Dermis microvascular lymphatic vessel endothelial cell (primary cell): ENCODE results near the gene TLN1. TPM values are rescaled to one million over a fixed set of nuclear protein-coding genes. Genes with fewer than 3 reads are reported as not detected.

ENCODE experiments used
- DNase-seq, 2 donors: peaks; one replicate each; pipeline versions ENCODE4 v3.0.0 to v3.0.0-alpha.2; 2010; ENCODE audit warnings: low read depth in 2 of 2
- total RNA-seq: library from RNA; depleted of rRNA; stranded (reverse); fragments of >200 nt; gene quantifications from 2 replicates; pipeline ENCODE4 v1.2.1, GENCODE V29; 2014

Gene TLN1, protein sequence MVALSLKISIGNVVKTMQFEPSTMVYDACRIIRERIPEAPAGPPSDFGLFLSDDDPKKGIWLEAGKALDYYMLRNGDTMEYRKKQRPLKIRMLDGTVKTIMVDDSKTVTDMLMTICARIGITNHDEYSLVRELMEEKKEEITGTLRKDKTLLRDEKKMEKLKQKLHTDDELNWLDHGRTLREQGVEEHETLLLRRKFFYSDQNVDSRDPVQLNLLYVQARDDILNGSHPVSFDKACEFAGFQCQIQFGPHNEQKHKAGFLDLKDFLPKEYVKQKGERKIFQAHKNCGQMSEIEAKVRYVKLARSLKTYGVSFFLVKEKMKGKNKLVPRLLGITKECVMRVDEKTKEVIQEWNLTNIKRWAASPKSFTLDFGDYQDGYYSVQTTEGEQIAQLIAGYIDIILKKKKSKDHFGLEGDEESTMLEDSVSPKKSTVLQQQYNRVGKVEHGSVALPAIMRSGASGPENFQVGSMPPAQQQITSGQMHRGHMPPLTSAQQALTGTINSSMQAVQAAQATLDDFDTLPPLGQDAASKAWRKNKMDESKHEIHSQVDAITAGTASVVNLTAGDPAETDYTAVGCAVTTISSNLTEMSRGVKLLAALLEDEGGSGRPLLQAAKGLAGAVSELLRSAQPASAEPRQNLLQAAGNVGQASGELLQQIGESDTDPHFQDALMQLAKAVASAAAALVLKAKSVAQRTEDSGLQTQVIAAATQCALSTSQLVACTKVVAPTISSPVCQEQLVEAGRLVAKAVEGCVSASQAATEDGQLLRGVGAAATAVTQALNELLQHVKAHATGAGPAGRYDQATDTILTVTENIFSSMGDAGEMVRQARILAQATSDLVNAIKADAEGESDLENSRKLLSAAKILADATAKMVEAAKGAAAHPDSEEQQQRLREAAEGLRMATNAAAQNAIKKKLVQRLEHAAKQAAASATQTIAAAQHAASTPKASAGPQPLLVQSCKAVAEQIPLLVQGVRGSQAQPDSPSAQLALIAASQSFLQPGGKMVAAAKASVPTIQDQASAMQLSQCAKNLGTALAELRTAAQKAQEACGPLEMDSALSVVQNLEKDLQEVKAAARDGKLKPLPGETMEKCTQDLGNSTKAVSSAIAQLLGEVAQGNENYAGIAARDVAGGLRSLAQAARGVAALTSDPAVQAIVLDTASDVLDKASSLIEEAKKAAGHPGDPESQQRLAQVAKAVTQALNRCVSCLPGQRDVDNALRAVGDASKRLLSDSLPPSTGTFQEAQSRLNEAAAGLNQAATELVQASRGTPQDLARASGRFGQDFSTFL (N-terminal part only)
- 230 and 315 TPM in 2 replicates for total RNA-seq

DNA sequence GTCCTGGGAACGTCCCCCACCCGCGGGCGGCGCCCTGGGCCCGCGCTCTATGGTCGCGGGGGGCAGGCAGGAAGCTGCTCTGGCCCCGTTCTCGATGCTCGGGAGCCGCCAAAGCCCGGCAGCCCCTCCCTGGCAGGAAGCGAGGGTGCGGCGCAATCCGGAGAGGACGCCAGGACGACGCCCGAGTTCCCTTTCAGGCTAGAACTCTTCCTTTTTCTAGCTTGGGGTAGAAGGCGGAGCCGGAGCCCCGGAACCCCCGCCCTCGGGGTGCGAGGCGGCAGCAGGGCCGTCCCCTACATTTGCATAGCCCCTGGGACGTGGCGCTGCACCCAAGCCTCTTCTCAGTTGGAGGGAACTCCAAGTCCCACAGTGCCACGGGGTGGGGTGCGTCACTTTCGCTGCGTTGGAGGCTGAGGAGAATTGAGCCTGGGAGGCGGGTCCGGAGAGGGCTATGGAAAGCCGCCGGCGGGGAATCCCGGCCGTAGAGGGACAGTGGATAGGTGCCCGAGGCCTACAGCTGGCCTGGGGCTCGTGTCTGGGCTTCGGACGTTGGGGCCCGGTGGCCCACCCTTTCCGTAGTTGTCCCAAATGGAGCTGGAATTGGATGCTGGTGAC lies at the start of gene TLN1, which contains the start of gene CREB3:
TLN1 (minus strand) TSS at position 11 of the 615 bp plus-strand sequence. CDS start 6,501 bp downstream, outside the sequence.
CREB3 (plus strand) TSS at position 482 of the 615 bp plus-strand sequence; CDS start at position 589, 107 bp downstream.
- DNase-seq: peak; percentile 96 to 99

DNA sequence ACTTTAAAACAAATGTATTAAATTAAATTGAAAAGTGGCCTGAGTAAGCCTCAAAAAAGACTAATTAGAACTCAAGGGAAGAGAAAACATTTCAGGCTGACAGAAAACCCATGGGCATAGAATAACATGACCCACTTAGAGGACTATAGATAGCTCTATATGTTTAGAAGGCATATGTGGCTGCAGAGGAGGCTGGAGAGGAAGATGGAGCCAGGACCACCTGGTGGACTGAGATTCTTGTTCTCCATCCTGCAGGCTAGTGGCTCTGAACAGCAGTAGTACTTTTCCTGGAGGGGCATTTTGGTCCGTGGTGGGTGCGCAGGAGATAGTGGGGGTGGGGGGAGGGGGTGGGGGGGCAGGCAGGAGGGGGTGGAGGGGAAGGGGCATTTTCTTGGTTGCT lies 49.1 kb upstream of the TLN1 start:
- no peak for DNase-seq

DNA sequence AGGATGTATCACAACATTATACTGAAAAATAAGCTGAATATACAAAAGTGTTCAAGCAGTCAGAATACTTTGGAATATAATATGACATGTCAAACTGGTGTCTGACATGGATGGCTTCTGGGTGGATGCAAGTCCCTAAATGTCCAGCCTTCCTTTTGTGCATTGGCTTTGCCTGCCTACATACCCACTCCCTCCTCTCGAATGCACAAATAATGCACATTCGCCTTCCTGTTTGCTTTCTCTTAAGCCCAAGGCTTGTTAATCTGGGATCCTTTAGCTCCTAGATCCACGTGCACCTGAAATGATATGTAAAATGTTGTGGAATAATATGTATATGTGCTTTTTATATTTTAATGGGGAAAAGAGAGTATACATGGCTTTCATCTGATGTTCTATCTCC lies 46.5 kb upstream of the TLN1 start:
- no peak for DNase-seq

DNA sequence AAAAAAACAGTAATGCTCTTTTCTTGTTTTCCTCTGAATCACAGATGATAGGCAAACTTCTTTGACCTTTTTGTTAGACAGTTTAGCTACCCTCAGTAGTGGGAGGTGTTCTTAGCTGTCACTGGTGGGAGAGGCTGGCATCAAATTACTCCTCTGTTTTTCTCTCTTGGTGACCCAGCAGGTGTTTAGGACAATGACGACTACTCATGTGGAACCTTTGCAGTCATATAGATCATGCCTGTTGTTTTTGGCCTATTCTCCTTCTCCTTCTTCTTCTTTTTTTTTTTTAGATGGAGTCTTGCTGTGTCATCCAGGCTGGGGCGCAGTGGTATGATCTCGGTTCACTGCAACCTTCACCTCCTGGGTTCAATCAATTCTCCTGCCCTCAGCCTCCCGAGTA lies 44.0 kb upstream of the TLN1 start:
- no peak for DNase-seq

DNA sequence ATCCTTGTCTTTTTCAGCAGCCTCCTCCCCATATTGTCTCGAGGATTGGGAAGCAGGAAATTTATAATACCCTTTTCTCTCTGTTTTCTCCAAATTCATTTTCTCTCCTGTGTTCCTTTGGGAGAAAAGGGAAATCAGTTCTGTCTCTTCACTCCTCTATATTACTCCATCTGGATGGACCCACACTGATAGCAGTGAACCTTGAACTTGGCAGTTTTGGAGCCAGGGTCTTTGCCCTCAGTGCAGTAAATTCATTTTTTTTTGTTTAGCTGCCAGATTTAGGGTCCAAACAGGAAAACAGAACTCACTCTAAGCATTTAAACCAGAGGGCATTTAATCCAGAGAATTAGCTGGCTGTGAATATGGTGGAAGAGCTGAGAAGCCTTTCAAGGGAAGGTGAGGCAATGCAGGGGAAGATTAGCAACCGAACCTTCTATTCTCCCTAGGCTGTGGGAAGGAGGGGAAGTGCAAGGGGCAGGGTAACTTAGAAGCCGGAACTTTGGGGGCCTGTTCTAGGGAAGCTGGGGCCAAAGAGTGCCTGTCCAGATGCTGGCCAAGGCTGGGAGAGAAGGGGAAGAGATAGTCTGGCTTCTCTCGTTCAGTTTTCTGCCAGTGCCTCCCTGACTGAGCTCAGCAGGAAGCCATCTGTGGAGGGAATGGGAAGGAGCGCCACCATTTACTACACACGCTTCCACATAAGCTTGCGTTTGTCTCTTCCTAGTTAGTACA lies 43.1 kb upstream of the TLN1 start:
- peak in 1 of 2 donors; percentile 56 for DNase-seq

DNA sequence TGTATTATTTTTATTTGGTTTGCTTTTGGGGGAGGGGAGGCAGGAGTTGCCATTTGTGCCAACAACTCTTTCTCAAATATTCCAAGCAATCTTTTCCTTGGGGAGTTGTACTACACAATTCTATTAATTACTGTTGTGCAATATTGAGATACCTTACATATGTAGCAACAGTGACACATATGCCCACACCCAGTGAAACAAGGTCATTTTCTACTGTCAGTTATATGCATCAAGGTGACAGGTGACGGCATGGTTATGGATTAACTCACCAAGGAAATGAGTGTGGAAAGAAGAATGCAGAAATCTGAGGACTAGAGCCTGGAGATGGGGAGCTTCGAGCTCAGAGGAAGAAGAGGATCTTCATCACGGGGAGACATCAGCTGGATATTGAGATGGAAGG lies 39.9 kb upstream of the TLN1 start:
- no peak for DNase-seq

DNA sequence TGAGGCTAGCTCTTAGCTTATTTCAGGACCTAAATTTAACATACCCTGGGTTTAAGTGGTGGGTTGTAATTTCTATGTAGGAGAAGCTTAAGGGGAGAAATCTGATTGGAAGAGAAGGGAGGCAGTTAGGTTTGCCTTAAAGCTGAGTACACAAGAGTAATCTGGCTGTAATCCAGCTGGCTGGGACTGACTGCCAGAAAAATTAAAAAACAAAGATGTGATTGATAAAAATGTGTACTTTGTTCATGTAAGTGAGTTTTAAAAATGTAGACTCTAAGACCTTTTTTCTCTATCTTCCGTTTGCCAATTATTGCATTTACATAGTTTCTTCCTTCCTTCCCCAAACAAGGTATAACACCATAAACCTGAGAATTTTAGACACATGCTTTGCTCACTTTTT lies 39.5 kb upstream of the TLN1 start:
- DNase-seq: peak in 1 of 2 donors; percentile 86

DNA sequence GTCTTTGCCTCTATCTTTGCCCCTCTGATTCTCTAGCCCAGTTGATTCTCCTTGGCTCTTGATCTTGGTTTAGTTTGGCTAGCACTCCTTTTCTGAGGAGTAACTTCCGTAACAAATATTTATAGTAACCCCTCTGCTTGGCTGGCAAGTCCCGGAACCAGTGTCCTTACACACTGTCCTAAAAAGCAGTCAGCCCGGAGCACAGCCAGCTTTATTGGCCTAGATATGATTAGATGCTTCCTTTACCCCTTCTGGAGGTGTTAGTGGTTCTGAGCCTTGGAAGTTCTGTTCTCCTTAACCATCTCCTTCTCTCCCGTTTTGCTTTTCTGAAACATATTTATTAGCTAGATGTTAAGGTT lies 39.1 kb upstream of the TLN1 start:
- DNase-seq: no peak

DNA sequence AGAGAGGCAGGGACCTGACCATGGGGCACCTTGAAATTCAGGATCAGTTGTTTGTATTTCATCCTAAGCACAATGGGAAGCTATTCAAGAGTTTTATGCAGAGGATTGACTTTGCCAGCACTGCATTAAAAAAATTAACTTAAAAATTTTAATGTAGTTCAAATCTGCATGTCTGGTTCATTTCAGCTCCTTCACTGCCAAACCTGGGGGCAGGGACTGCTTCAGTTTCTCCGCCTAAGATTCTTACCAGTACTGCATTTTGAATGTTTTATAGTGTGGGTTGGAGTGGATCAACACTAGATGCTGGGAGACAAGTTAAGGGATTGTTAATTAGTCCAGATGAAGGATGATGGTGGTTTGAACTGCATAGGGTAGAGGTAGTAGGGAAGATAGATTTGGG lies 37.8 kb upstream of the TLN1 start:
- no peak for DNase-seq

DNA sequence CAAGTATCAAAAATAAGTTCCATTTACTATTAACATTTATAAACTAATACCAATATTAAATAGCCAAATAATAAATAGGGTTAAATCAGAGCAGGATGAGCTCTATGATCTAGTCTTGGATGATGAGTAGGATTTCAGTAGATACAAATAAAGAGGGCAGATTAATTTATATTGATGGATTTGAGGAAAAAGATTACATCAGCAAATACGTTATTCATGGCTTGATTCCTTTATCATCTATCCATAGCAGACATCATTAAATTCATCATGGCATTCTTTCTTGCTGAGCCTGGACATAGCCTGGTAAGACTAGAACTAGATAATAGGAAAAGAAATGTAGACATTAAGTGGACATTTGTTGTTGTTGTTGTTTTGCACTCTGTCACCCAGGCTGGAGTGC lies 35.5 kb upstream of the TLN1 start:
- DNase-seq: no peak

DNA sequence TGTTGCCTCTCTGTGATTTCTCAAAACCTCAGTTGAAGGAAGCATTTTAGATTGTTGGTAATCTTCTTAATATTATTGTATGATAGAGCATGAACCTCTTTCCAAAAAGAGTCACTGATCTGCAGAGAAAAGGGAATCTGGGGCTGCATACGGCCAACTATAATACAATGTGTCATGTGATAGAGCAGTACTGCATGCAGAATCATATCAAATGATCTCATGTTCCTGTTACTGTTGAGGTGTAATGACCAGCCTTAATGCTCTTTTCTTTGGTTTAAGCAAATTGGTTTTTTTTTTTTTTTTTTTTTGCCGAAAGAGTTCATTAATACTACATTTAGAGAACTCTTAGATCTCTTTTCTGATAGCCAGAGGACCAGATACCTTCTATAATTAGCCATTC lies 35.0 kb upstream of the TLN1 start:
- DNase-seq: no peak

DNA sequence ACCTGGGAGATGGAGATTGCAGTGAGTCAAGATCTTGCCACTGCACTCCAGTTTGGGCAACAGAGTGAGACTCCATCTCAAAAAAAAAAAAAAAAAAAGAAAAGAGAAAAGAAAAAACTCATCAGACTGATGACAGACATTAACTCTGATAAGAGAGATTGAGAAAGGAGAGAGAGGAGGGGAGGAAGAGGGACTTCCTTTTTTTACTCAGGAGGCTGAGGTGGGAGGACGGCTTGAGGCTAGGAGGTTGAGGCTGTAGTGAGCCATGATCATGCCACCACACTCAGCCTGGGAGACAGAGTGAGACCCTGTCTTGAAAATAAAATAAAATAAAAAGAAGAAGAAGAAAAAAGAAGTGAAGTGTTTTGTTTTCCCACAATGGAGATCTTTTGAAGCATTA lies 31.8 kb upstream of the TLN1 start:
- no peak for DNase-seq

DNA sequence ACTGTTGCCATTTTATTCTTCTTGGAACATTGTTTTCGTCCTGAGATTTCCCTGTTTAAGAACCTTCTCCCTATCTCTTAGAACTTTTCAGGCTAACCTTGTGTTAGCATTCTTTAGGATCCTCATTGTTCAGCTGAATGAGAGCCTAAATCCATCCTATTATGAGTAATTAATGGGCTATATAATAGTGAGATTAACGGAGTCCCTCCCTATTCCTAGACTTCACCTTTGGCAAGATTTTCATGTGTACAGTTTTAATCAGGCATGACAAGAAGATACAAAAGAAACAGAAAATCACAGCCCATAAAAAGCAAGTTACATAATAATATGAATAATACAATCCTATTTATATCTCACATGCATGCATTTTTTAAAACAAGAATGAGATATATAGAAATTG lies 31.2 kb upstream of the TLN1 start:
- DNase-seq: no peak

DNA sequence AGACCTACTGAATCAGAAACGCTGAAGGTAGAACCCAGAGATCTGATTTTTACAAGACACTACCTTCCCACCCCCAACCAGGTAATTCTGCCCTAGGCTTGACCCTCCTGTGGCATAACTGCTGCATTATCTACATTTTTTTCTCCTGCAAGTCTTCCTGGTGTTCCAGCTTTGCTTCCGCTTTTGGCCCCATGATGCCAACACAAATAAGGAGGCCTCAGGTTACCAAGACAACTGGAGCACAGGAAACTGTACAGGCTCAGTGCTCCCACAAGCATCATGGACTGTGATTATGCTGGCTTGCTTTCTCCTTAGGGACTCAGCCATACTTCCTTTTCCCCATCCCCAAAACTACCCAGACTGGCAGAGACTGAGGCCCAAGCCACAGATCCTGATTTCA lies 28.7 kb upstream of the TLN1 start:
- DNase-seq: peak in 1 of 2 donors; percentile 95

DNA sequence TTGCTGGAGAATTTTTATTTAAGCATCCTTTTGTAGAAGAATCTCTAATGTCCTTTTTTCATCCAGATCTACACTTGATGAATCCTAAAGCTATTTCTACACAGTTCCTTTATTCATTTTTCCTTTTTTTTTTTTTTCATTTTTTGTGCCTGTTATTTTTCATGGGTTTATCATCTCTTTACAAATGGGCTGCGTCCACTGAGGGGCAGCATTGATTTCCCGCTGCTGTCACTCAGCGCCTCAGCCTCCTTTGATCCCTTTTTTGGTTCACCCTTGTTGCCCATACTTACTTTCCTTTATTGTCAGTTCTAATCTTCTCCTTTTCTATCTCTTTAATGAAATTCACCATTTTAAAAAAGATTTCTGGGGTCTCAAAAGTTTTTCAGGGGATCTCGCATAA lies 27.8 kb upstream of the TLN1 start:
- DNase-seq: no peak

DNA sequence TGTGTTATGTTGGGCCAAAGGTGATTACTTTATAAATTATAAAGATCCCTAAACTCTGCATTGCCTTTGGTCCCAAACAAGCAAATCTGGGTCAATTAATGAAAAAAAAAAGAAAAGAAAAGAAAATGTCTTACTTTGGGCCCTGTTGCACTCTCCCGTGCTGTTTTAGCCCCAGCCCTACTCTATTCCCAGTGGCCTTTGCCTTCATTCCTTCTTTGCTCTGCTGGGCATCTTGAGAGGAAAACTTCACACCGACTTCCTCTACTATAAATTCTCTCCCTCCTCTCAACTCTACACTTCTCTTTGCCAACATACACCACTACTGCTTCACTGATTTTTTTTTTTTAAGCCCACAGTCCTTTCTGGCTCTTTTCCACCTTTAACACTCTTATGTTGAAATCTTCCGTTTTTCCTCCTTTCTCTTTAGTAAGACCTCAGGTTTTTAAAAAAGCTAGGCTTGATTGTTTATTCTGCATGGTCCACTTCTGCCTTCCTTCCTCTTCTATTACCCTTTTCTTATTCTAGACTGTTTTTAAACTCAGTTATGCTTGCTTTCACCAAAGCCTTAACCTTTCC lies 26.6 kb upstream of the TLN1 start:
- DNase-seq: peak in 1 of 2 donors; percentile 39

DNA sequence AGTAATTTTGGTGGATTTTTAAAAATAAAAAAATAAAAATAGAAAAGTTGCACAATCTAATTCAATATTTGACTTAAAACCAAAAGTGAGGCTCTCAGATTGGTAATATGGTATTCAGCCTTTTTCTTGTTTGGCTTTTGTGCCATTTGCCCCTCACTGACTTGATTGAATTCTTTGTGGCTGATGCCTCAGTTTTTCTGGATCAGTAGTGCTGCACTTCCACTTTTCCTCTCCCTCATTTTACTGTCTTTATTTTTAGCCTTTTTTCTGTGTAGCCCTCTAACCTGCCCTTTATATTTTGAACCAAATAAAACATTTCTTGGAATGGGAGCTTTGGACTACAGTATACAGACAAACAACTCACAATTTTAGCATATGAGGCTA lies 25.9 kb upstream of the TLN1 start:
- no peak for DNase-seq

DNA sequence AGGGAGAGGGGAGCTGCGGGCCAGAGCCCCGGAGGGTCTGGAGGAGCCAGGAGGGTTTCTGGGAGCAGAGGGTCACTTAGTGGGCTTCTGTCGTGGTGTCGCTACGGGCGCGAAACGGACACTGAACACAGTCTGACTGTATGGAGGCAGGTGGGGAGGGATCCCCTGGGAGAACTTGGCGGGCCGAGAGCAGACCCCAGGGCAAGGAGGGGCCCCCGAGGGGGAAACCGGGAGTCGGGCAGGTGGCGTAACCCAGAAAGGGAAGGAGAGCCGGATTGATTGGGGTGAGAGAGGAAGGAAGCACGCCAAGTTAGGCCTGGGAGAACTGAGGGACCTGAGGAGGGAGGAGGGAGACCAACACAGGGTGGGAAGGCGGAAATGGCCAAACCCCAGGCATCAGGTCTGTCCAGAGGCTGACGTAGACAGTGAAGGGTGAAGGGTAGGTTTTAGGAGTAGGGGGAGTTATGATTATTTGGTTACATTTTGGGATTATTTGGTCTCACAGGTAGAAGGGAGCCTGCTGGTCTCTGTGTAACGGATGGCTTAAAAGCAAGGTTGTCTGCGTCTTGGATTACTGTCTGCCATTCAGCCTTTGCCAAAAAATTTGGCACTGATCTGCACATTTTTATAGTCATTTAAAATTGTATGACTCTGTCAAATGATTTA lies 25.4 kb upstream of the TLN1 start:
- peak in 1 of 2 donors; percentile 59 for DNase-seq
